HEK293T (cell line): Measurements from ENCODE around the gene TMTC2.

ENCODE experiments used
- CTCF ChIA-PET: fragments of 350-600 bp; formaldehyde crosslinking; extraction: SDS; loops from one replicate; lab custom pipeline; 2021; ENCODE audit warnings: antibody characterized with exemption, inconsistent platforms; lab: Yijun Ruan, JAX
- POLR2A ChIA-PET: fragments of 350-600 bp; formaldehyde crosslinking; extraction: SDS; loops from one replicate; lab custom pipeline; 2020; ENCODE audit warnings: antibody characterized with exemption, inconsistent platforms; lab: Yijun Ruan, JAX
- DNase-seq: peaks from one replicate; pipeline ENCODE4 v3.0.0; 2012; ENCODE audit warnings: mixed read lengths; ENCODE audit errors: extremely low spot score
- ARNT ChIP-seq: fragments of 450-650 bp; IDR thresholded peaks from 2 replicates; pipeline ENCODE4 v1.6.1; 2017; ENCODE audit warnings: mild to moderate bottlenecking
- BHLHE40 ChIP-seq: fragments of 450-650 bp; IDR thresholded peaks from 2 replicates; pipeline ENCODE4 v1.6.1; 2016; ENCODE audit warnings: mild to moderate bottlenecking, moderate library complexity, borderline replicate concordance
- CTBP1 ChIP-seq: fragments of 450-650 bp; IDR thresholded peaks from 2 replicates; pipeline ENCODE4 v1.6.1; 2016; ENCODE audit warnings: borderline replicate concordance
- ELF4 ChIP-seq: fragments of 450-650 bp; IDR thresholded peaks from 2 replicates; pipeline ENCODE4 v1.6.1; 2017; ENCODE audit warnings: antibody characterized with exemption
- FOXA1 ChIP-seq: fragments of 450-650 bp; IDR thresholded peaks from 2 replicates; pipeline ENCODE4 v1.6.1; 2016; ENCODE audit warnings: mild to moderate bottlenecking
- FOXK2 ChIP-seq: fragments of 450-650 bp; IDR thresholded peaks from 2 replicates; pipeline ENCODE4 v1.6.1; 2016; ENCODE audit warnings: mild to moderate bottlenecking
- FOXM1 ChIP-seq: fragments of 450-650 bp; IDR thresholded peaks from 2 replicates; pipeline ENCODE4 v1.6.1; 2017; ENCODE audit warnings: mild to moderate bottlenecking, borderline replicate concordance
- HDGF ChIP-seq: fragments of 450-650 bp; IDR thresholded peaks from 2 replicates; pipeline ENCODE4 v1.6.1; 2017; ENCODE audit warnings: antibody characterized with exemption, borderline replicate concordance
- L3MBTL2 ChIP-seq: fragments of 450-650 bp; conservative IDR thresholded peaks from 2 replicates; pipeline ENCODE4 v1.6.1; 2016; ENCODE audit warnings: mild to moderate bottlenecking
- LEF1 ChIP-seq: fragments of 450-650 bp; IDR thresholded peaks from 2 replicates; pipeline ENCODE4 v1.6.1; 2017; ENCODE audit warnings: mild to moderate bottlenecking, borderline replicate concordance
- NFRKB ChIP-seq: fragments of 450-650 bp; IDR thresholded peaks from 2 replicates; pipeline ENCODE4 v1.6.1; 2016; ENCODE audit warnings: mild to moderate bottlenecking, moderate library complexity
- SP1 ChIP-seq: fragments of 450-650 bp; IDR thresholded peaks from 2 replicates; pipeline ENCODE4 v1.6.1; 2017
- SUZ12 ChIP-seq: fragments of 450-650 bp; IDR thresholded peaks from 2 replicates; pipeline ENCODE4 v1.6.1; 2016; ENCODE audit warnings: mild to moderate bottlenecking
- TARDBP ChIP-seq: fragments of 450-650 bp; IDR thresholded peaks from 2 replicates; pipeline ENCODE4 v1.6.1; 2016
- ZNF384 ChIP-seq: fragments of 450-650 bp; IDR thresholded peaks from 2 replicates; pipeline ENCODE4 v1.6.1; 2016
- TF ChIP-seq, protein P1 (sequence below): fragments of 450-650 bp; IDR thresholded peaks from 2 replicates; pipeline ENCODE4 v1.6.1; 2016

Gene TMTC2

DNA sequence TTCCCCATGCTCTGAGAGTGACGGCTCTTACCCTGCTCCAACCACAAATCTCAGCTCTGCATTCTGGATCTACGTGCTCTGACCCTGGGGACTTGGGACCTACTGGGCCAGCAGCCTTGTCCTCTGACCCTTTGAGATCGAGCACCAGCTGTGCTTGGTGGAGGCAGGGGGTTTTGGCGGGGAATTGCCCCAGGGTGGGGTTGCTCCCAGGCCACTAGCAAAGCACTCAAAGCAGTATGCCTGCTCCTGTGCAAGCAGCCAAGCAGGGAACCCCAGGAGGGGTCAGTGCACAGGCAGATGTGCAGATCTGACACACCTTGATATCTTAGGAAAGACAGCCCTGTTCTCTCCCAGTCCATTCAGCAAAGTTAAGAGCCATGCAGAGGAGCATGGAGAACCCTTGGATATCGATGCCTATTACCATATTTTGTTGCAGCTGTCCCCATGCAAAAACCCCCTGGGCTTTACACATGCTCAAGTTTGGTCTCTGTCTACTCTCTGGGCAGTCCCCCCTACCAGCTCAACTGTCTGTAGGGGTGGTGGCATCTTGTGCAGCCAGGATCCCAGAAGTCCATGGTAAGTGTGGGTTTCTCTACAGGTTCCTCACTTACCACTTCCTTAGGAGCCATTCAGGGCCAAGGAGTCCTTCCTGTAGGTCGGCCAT lies 319.0 kb downstream of the TMTC2 start:
- TF ChIP-seq, protein P1, sequence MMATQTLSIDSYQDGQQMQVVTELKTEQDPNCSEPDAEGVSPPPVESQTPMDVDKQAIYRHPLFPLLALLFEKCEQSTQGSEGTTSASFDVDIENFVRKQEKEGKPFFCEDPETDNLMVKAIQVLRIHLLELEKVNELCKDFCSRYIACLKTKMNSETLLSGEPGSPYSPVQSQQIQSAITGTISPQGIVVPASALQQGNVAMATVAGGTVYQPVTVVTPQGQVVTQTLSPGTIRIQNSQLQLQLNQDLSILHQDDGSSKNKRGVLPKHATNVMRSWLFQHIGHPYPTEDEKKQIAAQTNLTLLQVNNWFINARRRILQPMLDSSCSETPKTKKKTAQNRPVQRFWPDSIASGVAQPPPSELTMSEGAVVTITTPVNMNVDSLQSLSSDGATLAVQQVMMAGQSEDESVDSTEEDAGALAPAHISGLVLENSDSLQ = no peak
- no peak for TF ChIP-seq SUZ12
- CTCF ChIA-PET = no interaction called here
- POLR2A ChIA-PET = no interaction called here
- no peak for DNase-seq

DNA sequence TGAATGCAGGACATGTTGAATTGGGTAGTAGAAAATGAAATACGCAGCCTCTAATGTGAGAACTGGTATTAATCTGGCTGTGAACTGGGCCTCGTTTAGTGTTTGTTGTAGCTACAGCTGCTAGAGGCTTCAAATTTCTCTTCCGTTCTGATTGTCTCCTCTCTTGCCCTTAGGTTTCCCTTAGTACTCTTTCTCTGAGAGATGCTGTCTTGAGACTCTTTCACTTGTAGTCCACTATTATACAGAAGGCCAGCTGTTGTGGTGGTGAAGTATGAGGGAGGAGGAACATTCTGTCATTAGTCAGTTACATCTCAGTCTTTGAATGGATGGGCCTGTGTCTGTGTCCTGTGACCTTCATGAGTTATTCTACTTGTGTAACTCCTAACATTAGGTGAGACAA lies 322.0 kb downstream of the TMTC2 start:
- no peak for DNase-seq
- TF ChIP-seq HDGF (no peak), CTBP1 (no peak), FOXA1 (no peak)
- CTCF ChIA-PET = no interaction called here
- POLR2A ChIA-PET = no interaction called here

DNA sequence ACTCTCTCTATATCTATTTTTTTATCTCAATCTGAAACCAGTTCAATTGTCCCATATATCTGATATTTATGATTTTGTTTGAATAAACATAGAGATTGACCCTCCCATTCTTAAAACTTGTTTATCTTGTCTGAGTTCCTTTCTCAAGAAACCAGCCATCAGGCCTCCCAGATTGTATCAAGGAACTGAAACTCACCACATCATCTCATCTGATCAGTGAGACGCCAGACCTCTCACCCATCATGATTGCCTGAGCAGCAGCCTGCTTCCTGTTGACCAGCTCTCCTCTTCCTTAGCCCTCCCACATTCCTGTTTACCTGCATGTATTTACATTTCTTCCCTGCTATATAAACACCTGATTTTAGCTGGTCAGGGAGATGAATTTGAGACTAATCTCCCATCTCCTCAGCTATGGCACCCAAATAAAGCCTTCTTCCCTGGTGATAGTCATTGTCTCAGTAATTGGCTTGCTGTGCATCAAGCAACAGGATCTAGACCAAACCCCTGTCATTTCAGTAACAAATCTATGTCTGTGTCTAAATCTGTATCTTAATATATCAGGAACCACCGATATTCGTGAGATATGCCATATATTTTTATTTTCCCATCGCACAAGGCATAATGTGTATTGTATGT lies 323.6 kb downstream of the TMTC2 start:
- POLR2A ChIA-PET = no interaction called here
- CTCF ChIA-PET = no interaction called here
- DNase-seq = no peak
- no peak for TF ChIP-seq FOXK2
- no peak for TF ChIP-seq FOXM1
- no peak for TF ChIP-seq NFRKB
- no peak for TF ChIP-seq SUZ12
- no peak for TF ChIP-seq ZNF384
- no peak for TF ChIP-seq ARNT
- no peak for TF ChIP-seq ELF4
- TF ChIP-seq HDGF = no peak
- no peak for TF ChIP-seq LEF1
- TF ChIP-seq, protein P1 = no peak
- TF ChIP-seq CTBP1 = no peak
- no peak for TF ChIP-seq L3MBTL2
- no peak for TF ChIP-seq SP1
- TF ChIP-seq BHLHE40 = no peak
- no peak for TF ChIP-seq TARDBP
- TF ChIP-seq FOXA1 = no peak

DNA sequence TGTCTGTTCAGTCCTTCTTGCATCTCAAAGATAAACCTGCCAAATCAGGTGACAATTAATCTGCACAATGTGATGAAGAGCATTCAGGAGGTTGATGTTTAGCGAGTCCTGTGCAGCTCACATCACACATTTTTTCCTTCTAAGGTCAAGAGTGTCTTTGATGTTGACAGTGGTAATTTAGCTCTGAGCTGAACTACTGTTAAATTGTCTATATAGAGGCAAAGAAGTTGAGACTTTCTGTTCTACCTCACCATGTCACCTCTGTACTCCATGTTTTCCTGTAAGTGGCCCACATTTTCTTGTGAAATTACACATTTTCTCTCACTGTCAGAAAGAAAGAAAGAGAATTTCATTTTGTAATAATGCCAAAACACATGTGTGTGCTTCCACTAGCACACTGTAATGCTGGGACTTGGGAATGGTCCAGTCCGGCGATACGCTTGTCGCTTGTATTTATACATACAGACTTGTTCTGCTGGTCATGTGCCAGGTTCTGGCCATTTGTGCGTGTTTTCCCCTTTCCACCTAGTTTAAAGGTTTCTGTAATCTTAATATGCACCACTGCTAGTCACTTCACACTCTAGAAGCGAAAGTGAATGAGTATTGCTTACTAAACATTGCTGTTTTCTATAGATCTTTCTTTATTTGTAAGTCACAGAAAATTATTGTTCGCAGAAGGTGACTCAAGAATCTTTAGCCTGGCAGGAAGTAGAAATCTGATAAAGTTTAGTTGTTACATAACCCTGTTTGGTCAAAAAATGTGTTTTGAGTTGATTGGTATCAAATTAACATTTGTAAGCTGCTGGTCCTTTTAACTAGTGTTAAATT lies 328.9 kb downstream of the TMTC2 start:
- TF ChIP-seq ARNT = no peak
- no peak for TF ChIP-seq L3MBTL2
- no peak for TF ChIP-seq CTBP1
- TF ChIP-seq LEF1 = no peak
- TF ChIP-seq TARDBP = no peak
- no peak for TF ChIP-seq SP1
- TF ChIP-seq FOXM1 = no peak
- no peak for TF ChIP-seq SUZ12
- no peak for TF ChIP-seq HDGF
- no peak for TF ChIP-seq FOXK2
- TF ChIP-seq, protein P1 = no peak
- no peak for TF ChIP-seq BHLHE40
- ChIA-PET POLR2A (no interaction called here), CTCF (no interaction called here)
- no peak for DNase-seq

DNA sequence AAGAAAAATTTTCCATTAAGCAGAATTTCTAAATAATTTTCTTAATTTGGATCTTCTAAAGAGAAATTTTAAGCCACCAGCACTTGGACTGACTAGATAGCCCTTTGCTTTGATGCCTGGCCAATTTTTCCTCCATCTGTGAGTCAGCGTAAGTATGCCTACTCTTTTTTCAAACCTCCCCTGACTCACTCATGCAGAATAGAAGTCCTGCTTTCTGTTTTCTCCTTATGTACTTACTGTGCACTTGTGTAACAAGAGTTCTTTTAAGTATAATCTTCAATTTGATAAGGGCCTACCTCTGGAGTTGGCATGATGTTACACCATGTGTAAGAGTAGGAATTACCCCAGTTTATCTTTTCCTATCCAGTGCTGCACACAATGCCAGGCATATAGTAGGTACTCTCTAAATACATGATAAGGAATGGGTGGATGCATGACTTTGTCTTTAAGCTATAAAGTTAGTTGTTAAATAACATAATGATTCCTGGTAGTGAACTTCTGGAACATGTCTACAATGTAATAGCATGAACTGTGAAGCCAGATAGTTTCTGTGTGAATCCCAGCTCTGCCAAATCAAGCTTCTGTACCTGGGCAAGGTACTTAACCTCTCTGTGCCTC lies 329.6 kb downstream of the TMTC2 start:
- TF ChIP-seq L3MBTL2 (no peak), ELF4 (no peak), ZNF384 (no peak), NFRKB (no peak), FOXA1 (no peak), ARNT (no peak), SUZ12 (no peak), LEF1 (no peak), HDGF (no peak), SP1 (no peak), TARDBP (no peak), FOXK2 (no peak), FOXM1 (no peak), BHLHE40 (no peak), CTBP1 (no peak)
- TF ChIP-seq, protein P1 = no peak
- ChIA-PET CTCF (no interaction called here), POLR2A (no interaction called here)
- DNase-seq = no peak
